HepG2 (cell line): ENCODE results near the gene STX12. TPM values are rescaled to one million over a fixed set of nuclear protein-coding genes. Genes with fewer than 3 reads are reported as not detected.
A peak's percentile ranks its signal among the peaks of the same experiment; 100 is the strongest.

Source experiments
- ELF1 ChIP-seq: sonication (generic); formaldehyde crosslinking; IDR thresholded peaks from 2 replicates; pipeline ENCODE4 v1.4.0; 2020; ENCODE audit warnings: missing genetic modification reagents
- ETV5 ChIP-seq: IDR thresholded peaks from 2 replicates; pipeline ENCODE4 v1.6.1; 2018; ENCODE audit warnings: missing biosample characterization, missing genetic modification reagents, inconsistent platforms, borderline replicate concordance
- HDAC2 ChIP-seq: sonication (generic); formaldehyde crosslinking; IDR thresholded peaks from 2 replicates; pipeline ENCODE4 v1.4.0; 2020; ENCODE audit warnings: missing genetic modification reagents
- ISL2 ChIP-seq: sonication (generic); formaldehyde crosslinking; IDR thresholded peaks from 2 replicates; pipeline ENCODE4 v1.5.0; 2020; ENCODE audit warnings: missing genetic modification reagents
- NFYB ChIP-seq: sonication (generic); formaldehyde crosslinking; IDR thresholded peaks from 2 replicates; pipeline ENCODE4 v1.4.0; 2020; ENCODE audit warnings: missing genetic modification reagents
- NFYC ChIP-seq: IDR thresholded peaks from 2 replicates; pipeline ENCODE4 v1.6.1; 2016; ENCODE audit warnings: missing genetic modification reagents, missing compliant biosample characterization
- PHF21A ChIP-seq: sonication (generic); formaldehyde crosslinking; IDR thresholded peaks from 2 replicates; pipeline ENCODE4 v1.5.0; 2020; ENCODE audit warnings: mild to moderate bottlenecking, missing genetic modification reagents
- POLR2AphosphoS2 ChIP-seq: IDR thresholded peaks from 2 replicates; pipeline ENCODE4 v1.6.1; 2011; ENCODE audit warnings: low read depth, low read length, improper control_type of control experiment
- RBFOX2 ChIP-seq: fragments of 200-400 bp; formaldehyde crosslinking; IDR thresholded peaks from 2 replicates; pipeline ENCODE4 v1.6.1; 2017; ENCODE audit warnings: low read depth, mild to moderate bottlenecking, low read length
- RFX5 ChIP-seq: IDR thresholded peaks from 2 replicates; pipeline ENCODE4 v1.6.1; 2011; ENCODE audit warnings: low read depth, low read length, improper control_type of control experiment
- RORA ChIP-seq: sonication (generic); formaldehyde crosslinking; IDR thresholded peaks from 2 replicates; pipeline ENCODE4 v1.5.0; 2020; ENCODE audit warnings: mild to moderate bottlenecking, missing genetic modification reagents, moderate library complexity
- SAP130 ChIP-seq: IDR thresholded peaks from 2 replicates; pipeline ENCODE4 v1.6.1; 2016; ENCODE audit warnings: low read depth
- TAF15 ChIP-seq: fragments of 200-400 bp; formaldehyde crosslinking; IDR thresholded peaks from one replicate; pipeline ENCODE4 v1.6.1; 2018; ENCODE audit warnings: mild to moderate bottlenecking, low read depth, low read length; ENCODE audit not compliant: poor library complexity, severe bottlenecking
- ZBTB20 ChIP-seq: sonication (generic); formaldehyde crosslinking; IDR thresholded peaks from 2 replicates; pipeline ENCODE4 v1.8.1; 2023; ENCODE audit warnings: missing genetic modification reagents, low read depth, mild to moderate bottlenecking, borderline replicate concordance
- ZNF12 ChIP-seq: sonication (generic); formaldehyde crosslinking; IDR thresholded peaks from 2 replicates; pipeline ENCODE4 v1.5.0; 2020; ENCODE audit warnings: missing genetic modification reagents
- ZNF331 ChIP-seq: sonication (generic); formaldehyde crosslinking; IDR thresholded peaks from 2 replicates; pipeline ENCODE4 v1.4.0; 2020; ENCODE audit warnings: missing genetic modification reagents
- polyA plus RNA-seq, 8 experiments: library from polyadenylated mRNA; depleted of rRNA in 3 of 8; stranded (reverse) in 7 of 8; unstranded in 1 of 8; fragments of >200 nt; fragmentation: Illumina TruSeq in 4 of 8; extraction: Trizol in 4 of 8; gene quantifications; 2 replicates each; pipeline versions ENCODE4 v1.2.1 to v1.2.3, GENCODE V29; 2011 to 2016; ENCODE audit warnings: low read depth in 4 of 8, missing spikeins in 1 of 8, mixed read lengths in 1 of 8; ENCODE audit not compliant: insufficient read depth in 1 of 8
- total RNA-seq, 5 experiments: library from RNA; depleted of rRNA; stranded (reverse); fragments of >200 nt; fragmentation: Illumina TruSeq; extraction: Trizol; gene quantifications; 2 replicates each; pipeline ENCODE4 v1.2.3, GENCODE V29; 2016; ENCODE audit warnings: low read depth in 1 of 5
- TF ChIP-seq, protein P1 (sequence below): IDR thresholded peaks from 2 replicates; pipeline ENCODE4 v1.6.1; 2016; ENCODE audit warnings: missing biosample characterization, missing genetic modification reagents, low read depth
- TF ChIP-seq, protein P2 (sequence below): sonication (generic); formaldehyde crosslinking; IDR thresholded peaks from 2 replicates; pipeline ENCODE4 v1.5.0; 2020; ENCODE audit warnings: mild to moderate bottlenecking, missing genetic modification reagents, borderline replicate concordance
- TF ChIP-seq, protein P3 (sequence below): sonication (generic); formaldehyde crosslinking; IDR thresholded peaks from 2 replicates; pipeline ENCODE4 v1.5.0; 2020; ENCODE audit warnings: mild to moderate bottlenecking, missing genetic modification reagents, moderate library complexity
- TF ChIP-seq, protein P4 (sequence below): sonication (generic); formaldehyde crosslinking; conservative IDR thresholded peaks from 2 replicates; pipeline ENCODE4 v1.8.0; 2022; ENCODE audit warnings: low read depth, missing genetic modification reagents
- TF ChIP-seq, protein P5 (sequence below): sonication (generic); formaldehyde crosslinking; IDR thresholded peaks from 2 replicates; pipeline ENCODE4 v1.5.1; 2020; ENCODE audit warnings: missing genetic modification reagents, mild to moderate bottlenecking, borderline replicate concordance

The STX12 gene
- total and polyA plus RNA-seq, 2 of the 13 experiments (the other 11 are each of a cell fraction or from before 2014, with no cell fraction given) = 9.0 to 19.7 TPM

DNA sequence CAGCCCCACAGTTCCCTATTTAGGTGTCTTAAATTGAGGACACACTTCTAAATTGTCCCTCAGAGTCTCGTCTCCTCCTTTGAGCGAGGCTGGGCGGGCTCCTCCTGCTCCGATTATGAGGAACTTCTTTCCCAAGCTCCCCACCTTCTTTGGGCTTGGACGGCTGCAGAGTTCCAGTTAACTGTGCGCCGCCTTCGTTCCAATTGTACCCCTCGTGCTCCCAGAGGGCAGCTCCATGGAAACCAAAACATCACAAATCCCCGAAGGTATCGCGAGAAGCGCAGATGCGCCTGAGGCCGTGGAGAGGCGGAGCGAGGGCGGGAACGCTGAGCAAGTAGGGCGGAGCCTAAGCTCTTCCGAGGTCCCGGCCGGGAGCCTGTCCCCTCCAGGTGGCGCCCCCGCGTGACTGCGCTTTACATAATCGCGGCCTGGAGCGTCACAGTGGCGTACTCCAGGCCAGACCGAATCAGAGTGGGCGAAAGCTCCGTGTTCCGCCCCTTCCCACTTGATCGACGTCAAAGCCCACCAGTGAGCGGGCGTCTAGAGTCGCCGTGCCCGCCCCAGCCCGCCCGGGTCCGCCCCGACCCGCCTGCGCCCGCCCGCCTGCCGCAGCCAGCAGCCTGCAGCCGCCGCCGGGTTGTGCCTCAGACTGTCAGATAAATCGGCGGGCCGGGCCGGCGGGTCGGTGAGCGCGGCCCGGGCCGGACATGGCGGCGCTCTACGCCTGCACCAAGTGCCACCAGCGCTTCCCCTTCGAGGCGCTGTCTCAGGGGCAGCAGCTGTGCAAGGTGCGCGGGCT lies 47.4 kb upstream of the STX12 start, which contains the start of gene FAM76A (continued):
- TF ChIP-seq ETV5 (CRISPR knock-in tag) = peak; percentile 24; the same call in 1 of the 2 replicates
- TF ChIP-seq NFYB (CRISPR knock-in tag) = peak; percentile 92
- no peak for TF ChIP-seq ZNF331 (CRISPR knock-in tag)
- TF ChIP-seq, protein P1, sequence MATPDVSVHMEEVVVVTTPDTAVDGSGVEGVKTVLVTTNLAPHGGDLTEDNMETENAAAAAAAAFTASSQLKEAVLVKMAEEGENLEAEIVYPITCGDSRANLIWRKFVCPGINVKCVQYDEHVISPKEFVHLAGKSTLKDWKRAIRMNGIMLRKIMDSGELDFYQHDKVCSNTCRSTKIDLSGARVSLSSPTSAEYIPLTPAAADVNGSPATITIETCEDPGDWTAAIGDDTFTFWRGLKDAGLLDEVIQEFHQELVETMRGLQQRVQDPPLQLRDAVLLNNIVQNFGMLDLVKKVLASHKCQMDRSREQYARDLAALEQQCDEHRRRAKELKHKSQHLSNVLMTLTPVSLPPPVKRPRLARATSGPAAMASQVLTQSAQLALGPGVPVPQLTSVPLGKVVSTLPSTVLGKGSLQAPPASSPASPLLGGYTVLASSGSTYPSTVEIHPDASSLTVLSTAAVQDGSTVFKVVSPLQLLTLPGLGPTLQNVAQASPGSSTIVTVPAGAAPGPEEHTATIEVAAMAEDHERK (CRISPR knock-in tag) = 0 out of 2 replicates have a peak, but pooled peaks have one; percentile 51
- TF ChIP-seq ZNF12 = no peak
- TF ChIP-seq, protein P2, sequence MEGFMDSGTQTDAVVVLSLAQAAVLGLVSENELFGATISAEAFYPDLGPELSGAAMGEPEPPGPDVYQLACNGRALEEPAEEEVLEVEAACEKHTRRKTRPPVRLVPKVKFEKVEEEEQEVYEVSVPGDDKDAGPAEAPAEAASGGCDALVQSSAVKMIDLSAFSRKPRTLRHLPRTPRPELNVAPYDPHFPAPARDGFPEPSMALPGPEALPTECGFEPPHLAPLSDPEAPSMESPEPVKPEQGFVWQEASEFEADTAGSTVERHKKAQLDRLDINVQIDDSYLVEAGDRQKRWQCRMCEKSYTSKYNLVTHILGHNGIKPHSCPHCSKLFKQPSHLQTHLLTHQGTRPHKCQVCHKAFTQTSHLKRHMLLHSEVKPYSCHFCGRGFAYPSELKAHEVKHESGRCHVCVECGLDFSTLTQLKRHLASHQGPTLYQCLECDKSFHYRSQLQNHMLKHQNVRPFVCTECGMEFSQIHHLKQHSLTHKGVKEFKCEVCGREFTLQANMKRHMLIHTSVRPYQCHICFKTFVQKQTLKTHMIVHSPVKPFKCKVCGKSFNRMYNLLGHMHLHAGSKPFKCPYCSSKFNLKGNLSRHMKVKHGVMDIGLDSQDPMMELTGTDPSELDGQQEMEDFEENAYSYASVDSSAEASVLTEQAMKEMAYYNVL (CRISPR knock-in tag) = no peak
- TF ChIP-seq HDAC2 (CRISPR knock-in tag) = peak; percentile 31; the same call in 1 of the 2 replicates
- TF ChIP-seq, protein P3, sequence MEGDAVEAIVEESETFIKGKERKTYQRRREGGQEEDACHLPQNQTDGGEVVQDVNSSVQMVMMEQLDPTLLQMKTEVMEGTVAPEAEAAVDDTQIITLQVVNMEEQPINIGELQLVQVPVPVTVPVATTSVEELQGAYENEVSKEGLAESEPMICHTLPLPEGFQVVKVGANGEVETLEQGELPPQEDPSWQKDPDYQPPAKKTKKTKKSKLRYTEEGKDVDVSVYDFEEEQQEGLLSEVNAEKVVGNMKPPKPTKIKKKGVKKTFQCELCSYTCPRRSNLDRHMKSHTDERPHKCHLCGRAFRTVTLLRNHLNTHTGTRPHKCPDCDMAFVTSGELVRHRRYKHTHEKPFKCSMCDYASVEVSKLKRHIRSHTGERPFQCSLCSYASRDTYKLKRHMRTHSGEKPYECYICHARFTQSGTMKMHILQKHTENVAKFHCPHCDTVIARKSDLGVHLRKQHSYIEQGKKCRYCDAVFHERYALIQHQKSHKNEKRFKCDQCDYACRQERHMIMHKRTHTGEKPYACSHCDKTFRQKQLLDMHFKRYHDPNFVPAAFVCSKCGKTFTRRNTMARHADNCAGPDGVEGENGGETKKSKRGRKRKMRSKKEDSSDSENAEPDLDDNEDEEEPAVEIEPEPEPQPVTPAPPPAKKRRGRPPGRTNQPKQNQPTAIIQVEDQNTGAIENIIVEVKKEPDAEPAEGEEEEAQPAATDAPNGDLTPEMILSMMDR (CRISPR knock-in tag) = peak; percentile 92
- TF ChIP-seq, protein P4, sequence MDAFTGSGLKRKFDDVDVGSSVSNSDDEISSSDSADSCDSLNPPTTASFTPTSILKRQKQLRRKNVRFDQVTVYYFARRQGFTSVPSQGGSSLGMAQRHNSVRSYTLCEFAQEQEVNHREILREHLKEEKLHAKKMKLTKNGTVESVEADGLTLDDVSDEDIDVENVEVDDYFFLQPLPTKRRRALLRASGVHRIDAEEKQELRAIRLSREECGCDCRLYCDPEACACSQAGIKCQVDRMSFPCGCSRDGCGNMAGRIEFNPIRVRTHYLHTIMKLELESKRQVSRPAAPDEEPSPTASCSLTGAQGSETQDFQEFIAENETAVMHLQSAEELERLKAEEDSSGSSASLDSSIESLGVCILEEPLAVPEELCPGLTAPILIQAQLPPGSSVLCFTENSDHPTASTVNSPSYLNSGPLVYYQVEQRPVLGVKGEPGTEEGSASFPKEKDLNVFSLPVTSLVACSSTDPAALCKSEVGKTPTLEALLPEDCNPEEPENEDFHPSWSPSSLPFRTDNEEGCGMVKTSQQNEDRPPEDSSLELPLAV (CRISPR knock-in tag) = no peak
- peak; percentile 95 for TF ChIP-seq NFYC (CRISPR knock-in tag)
- TF ChIP-seq POLR2AphosphoS2 = no peak
- 0 out of 2 replicates have a peak, but pooled peaks have one; percentile 33 for TF ChIP-seq ZBTB20 (CRISPR knock-in tag)
- peak; percentile 32; the same call in 1 of the 2 replicates for TF ChIP-seq ISL2 (CRISPR knock-in tag)
- no peak; the same call in 1 of the 2 replicates for TF ChIP-seq RFX5
- peak; percentile 78 for TF ChIP-seq RBFOX2
- TF ChIP-seq ELF1 = peak; percentile 70
- no peak for TF ChIP-seq RORA (CRISPR knock-in tag)
- TF ChIP-seq SAP130 (CRISPR knock-in tag) = peak; percentile 78
- 0 out of 2 replicates have a peak, but pooled peaks have one; percentile 62 for TF ChIP-seq PHF21A (CRISPR knock-in tag)
- TF ChIP-seq TAF15 = no peak
- TF ChIP-seq, protein P5, sequence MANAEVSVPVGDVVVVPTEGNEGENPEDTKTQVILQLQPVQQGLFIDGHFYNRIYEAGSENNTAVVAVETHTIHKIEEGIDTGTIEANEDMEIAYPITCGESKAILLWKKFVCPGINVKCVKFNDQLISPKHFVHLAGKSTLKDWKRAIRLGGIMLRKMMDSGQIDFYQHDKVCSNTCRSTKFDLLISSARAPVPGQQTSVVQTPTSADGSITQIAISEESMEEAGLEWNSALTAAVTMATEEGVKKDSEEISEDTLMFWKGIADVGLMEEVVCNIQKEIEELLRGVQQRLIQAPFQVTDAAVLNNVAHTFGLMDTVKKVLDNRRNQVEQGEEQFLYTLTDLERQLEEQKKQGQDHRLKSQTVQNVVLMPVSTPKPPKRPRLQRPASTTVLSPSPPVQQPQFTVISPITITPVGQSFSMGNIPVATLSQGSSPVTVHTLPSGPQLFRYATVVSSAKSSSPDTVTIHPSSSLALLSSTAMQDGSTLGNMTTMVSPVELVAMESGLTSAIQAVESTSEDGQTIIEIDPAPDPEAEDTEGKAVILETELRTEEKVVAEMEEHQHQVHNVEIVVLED (CRISPR knock-in tag) = peak; percentile 76
